GM19467 (cell line): ENCODE data around the gene EIF4E1B.

Experiments
- ATAC-seq: cut with Tn5 transposase; IDR thresholded peaks from one replicate; pipeline ENCODE4 v1.9.1; 2021; ENCODE audit warnings: mild to moderate bottlenecking, moderate library complexity; ENCODE audit not compliant: unreplicated experiment

EIF4E1B gene

GRCh38 chr5:176644878-176645670, 14.6 kb downstream of the EIF4E1B start:
- ATAC-seq, result no peak

- ATAC-seq, result no peak
Measured at GRCh38 chr5:176646049-176646706, 15.7 kb downstream of the EIF4E1B start.

DNA sequence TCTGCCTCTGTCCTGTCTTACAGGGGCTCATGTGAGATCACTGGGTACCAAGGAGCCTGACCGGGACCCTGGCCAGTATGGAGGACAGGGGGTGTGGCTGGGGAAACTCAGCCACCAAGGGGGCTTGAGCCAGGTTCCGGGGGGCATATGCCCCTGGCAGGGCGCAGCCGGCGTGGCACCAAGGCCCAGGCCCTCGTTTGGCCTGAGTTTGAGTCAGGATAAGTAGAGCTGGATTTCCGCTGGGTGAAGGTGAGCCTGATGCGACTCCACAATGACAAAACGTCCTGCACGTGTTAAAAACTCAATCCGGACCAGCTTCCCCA, 16.2 kb downstream of the EIF4E1B start:
- ATAC-seq, result no peak

DNA sequence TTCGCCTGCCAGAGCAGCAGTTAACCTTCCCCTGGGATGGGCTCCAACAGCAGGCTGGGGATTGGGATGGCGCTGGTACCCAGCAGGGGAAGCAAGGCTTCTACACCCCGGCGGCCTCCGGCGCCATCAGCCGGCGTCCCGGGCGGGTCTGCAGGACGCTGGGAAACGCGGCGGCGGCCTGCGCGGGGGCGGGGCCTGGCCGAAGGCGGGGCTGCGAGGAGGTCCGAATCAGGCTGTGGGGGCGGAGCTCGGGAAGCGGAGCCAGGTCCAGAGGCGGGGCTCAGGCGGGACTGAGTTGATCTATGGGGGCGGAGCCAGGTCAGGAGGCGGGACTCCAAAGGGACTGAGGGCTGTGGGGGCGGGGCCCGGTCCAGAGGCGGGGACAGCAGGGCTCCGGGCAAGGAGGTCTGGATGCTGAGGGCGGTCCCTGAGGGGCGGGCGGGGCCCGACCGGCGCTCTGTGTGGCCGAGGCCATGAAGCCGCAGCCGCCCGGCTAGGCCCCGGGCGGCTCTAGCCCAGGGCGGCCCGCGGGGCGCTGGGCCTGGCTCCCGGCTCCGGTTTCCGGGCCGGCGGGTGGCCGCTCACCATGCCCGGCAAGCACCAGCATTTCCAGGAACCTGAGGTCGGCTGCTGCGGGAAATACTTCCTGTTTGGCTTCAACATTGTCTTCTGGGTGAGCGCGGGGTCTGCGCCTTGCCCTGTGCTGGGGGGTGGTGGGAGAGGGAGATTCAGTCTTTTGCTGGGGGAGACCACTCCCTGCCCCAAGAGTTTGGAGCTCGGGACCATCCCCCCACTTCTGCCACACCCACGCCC, 16.8 kb downstream of the EIF4E1B start, which contains the start of gene TSPAN17:
Gene TSPAN17, plus strand, starts transcription at position 455 of the 813 bp plus-strand sequence. Its CDS starts 132 bp downstream, at position 587.
- peak; percentile 97 for ATAC-seq

DNA sequence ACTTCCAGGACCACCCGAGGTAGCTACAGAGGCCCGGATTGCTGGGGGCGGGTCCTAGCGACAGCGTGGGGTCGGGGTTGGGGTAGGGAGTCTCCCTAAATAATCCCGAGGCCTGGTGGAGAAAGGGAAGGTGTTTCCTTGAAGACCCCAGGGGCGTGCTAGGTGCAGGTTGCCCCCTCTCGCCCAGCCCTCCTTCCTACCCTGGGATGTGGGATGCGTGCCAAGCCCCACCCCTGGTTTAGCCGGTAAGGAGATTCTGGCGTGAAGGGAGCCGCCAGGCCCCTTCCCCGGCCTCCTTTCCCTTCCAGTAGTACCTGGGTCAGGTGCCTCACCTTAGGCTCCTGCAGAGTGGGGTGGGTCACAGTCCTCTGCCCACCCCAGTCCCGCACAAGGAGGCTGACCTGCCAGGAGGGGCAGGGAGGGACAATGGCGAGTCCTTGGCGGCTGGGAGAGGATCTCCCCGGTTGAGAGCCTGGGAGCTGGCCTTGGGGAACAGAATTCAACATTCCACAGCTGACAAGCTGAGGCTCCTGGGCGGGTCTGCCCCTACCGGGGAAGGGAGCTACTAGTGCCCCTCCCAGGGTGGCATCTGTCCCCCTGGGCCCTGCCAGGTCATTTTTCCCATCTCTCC, 17.5 kb downstream of the EIF4E1B start:
- ATAC-seq, result no peak

DNA sequence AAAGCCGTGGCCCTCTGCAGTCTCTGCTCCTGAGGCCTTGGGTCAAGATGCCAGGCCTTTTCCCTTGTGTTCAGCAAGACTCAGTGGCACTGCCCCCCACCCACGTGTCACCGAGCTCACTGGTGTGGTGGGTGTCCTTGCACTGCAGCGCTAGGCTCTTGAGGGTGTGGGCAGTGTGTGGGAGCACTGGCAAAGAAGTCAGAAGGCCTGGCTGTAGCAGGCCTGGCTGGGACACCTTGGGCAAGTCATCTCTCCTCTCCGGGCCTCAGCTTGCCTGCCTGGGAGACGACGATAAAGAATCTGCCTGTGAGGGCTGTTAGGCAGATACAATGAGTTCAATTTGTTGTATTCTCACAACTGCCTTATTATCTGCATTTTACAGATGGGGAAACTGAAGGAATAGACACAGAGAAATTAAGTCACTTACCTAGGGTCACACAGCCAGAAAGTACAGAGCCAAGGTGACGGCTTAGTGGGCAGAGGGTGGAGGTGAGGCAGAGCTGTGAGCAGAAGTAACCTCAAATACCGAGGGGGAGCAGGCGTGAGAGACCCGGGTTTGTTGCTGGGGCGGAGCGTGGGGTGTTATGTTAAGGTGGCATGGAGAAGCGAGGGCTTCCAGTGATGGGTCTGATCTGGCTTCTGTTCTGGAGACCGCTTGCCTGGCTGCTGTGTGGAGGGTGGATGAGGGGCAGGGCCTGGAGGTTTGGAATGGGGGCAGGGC, 18.2 kb downstream of the EIF4E1B start:
- no peak for ATAC-seq

DNA sequence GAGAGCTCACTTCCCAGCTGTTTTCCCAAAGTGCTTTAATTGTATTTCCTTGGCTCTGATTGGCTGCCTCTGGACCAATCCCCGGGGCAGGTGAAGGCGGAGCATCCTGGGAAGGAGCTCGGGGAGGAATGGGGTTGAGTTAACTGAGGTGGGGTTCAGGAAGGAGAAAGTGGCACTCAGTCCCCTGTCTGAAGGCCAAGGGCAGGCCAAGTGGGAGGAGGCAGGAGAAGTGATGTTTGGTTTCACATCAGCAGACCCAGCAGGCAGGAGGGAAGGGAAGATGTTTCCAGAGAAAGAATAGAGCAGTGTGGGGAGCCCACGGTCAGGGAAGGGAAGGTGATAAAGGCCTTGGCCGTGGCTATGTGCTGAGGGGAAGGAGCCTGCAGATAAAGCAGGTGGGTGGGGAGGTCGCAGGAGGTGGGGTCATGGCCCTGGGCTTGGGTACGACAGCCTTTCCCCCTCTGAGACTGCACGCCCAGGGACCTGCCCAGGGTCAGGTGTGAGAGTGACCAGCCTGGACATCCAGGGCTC, 19.9 kb downstream of the EIF4E1B start:
- no peak for ATAC-seq

GRCh38 chr5:176651472-176651980, 21.1 kb downstream of the EIF4E1B start:
- no peak for ATAC-seq

DNA sequence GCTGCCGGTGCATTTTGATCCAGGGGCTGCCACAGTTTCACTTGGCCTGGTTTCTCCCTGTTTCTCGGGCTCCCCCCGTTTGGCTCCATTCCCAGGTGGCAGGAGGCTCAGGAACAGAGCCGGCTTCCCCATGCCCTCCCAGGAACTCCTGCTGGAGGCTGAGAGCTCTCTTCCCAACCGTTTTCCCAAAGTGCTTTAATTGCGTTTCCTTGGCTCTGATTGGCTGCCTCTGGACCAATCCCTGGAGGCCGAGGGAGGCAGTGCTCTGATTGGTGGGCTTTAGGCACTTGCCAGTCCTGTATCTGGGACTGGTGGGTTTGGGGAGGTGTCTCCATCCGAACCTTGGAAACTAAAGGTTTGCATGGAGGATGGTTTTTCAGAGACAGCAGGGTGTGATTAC, 21.7 kb downstream of the EIF4E1B start:
- no peak for ATAC-seq

DNA sequence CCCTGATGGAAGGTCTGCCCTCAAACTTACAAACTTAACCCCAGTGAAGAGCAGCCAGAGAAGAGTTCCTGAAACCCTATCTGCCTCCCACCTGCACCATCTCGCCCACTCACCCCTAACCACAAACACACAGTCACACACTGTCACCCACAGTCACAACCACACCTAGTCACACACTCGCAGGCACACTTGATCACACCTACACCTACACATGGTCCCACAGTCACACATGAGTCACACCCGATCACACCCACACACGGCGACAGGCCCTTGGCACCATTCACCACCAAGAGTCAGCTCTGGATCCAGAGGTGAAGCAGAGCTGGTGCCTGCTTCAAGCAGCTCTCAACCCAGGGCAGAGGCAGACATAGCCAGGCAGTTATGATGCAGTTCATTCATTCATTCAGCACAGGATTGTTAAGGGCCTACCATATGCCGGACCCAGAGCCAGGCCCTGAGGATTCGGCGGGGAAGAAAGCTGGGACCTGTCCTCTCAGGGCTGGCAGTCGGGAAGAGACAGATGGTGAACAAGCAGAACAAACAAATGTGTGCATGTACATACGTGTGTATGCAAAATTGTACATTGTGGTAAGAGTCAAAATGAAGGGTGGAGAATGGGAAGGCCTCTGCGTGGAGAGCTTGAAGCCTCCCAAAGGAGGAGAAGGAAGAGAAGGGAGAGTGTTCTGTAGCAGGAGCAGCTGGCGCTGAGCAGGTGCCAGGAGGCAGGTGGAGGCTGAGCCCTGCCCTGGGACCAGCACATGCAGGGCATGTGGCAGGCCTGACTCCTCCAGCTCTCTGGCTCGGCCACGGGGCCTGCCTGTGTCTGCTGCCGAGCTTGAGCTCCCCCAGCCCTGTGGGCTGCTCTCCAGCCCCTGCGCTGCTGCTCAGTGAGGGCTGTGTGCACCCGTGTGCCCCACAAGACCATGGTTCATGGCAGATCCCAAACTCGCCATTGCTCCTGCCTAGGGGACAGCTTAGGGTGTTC, 23.2 kb downstream of the EIF4E1B start:
- ATAC-seq, result no peak

GRCh38 chr5:176654856-176655255, 24.4 kb downstream of the EIF4E1B start:
- no peak for ATAC-seq

DNA sequence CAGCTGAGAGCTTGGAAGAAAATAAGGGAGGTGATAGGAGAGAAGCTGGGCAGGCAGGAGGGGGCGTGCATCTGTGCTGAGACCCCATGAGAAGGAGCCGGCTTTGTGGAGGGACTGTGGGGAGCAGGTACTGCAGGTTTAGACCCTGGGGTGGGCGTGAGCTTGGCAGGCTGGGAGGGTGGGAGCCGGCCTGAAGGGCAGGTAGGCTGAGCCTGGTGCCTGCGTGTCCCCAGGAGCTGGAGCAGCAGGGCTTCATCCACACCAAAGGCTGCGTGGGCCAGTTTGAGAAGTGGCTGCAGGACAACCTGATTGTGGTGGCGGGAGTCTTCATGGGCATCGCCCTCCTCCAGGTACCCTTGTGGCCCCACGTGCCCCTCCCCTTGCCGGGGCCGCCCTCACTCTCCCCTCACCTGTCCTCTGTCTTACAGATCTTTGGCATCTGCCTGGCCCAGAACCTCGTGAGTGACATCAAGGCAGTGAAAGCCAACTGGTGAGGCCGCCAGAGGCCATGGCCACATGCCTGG, 26.1 kb downstream of the EIF4E1B start:
- no peak for ATAC-seq

GRCh38 chr5:176658007-176658599, 27.6 kb downstream of the EIF4E1B start:
- no peak for ATAC-seq

GRCh38 chr5:176658817-176659511, 28.5 kb downstream of the EIF4E1B start:
- ATAC-seq, result no peak

- ATAC-seq, result no peak
Measured at GRCh38 chr5:176659512-176659839, 29.0 kb downstream of the EIF4E1B start.

GRCh38 chr5:176659860-176660461, 29.5 kb downstream of the EIF4E1B start:
- no peak for ATAC-seq

- ATAC-seq, result peak; percentile 25
Measured at GRCh38 chr5:176660530-176660859, 30.0 kb downstream of the EIF4E1B start.
